ENCODE data around the gene SCYGR8. TPM values are rescaled to one million over a fixed set of nuclear protein-coding genes. Genes with fewer than 3 reads are reported as not detected.

Gene SCYGR8
- total RNA-seq, 1 donor from 2014 or later: not detected

DNA sequence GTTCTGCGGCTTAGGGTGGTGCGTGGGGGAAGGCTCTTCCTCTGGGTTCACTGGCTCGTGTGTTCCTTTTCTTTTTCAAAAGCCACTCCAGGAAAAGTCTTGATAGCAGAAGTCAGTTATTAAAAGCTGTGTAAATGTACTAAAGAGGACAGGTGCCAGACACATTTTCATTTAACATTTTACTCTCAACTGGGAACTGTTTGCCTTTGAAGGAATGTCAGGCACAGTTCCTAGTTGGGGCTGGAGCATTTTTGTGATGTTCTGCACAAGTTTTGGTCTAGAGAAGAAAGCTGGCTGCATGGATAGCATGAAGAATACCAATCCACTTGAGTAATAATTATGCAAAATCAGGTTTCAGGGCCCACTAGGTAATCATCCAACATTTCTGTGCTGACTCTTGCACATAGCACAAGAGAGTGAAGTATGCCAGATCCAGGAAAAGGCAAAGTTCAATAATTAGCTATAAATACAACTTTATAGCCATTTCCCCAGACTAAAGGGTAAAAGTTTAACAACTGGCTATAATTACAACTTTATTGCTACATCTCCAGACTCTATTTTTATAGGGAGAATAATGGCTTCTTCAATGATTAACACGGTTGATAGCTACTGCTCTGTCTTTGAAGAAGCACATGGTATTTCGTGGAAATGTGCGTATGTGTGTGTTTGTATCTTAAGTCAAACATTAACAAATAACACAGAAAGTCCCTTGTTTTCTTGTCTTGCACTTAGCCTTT, 16.2 kb downstream of the SCYGR8 start:
- no peak for DNase-seq (ENCODE audit: low spot score)

GRCh38 chr2:227765788-227766372, 20.2 kb downstream of the SCYGR8 start:
- no peak for DNase-seq (ENCODE audit: low spot score)

DNA sequence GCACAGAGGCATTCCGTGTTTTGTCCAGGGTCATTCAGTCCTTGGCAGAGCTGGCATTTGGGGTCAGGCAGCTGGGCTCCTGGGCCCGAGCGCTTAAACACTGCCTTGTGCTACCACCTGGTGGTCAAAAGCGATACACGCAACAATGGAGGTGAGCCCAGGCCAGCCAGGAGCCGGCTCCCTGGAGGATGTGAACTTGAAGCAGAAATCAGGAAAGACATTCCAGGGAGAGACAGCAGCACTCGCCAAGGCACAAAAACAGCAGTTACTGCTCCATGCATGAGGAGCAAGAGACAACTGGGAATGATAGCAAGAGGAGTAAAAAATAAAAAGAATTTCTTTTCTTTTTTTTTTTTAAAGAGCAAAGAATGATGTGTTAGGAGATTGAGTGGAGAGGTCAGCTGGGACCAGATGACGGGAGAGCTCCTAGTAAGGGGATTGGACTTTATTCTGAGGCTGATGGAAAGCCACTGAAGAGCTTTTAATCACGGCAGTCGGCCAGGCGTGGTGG, 20.7 kb downstream of the SCYGR8 start:
- DNase-seq (ENCODE audit: low spot score): peak; percentile 82

GRCh38 chr2:227767830-227768229, 22.1 kb downstream of the SCYGR8 start:
- no peak for DNase-seq (ENCODE audit: low spot score)

GRCh38 chr2:227772197-227772661, 26.5 kb downstream of the SCYGR8 start:
- DNase-seq (ENCODE audit: low spot score): no peak

- DNase-seq (ENCODE audit: low spot score): no peak
Measured at GRCh38 chr2:227772932-227773331, 27.2 kb downstream of the SCYGR8 start.

DNA sequence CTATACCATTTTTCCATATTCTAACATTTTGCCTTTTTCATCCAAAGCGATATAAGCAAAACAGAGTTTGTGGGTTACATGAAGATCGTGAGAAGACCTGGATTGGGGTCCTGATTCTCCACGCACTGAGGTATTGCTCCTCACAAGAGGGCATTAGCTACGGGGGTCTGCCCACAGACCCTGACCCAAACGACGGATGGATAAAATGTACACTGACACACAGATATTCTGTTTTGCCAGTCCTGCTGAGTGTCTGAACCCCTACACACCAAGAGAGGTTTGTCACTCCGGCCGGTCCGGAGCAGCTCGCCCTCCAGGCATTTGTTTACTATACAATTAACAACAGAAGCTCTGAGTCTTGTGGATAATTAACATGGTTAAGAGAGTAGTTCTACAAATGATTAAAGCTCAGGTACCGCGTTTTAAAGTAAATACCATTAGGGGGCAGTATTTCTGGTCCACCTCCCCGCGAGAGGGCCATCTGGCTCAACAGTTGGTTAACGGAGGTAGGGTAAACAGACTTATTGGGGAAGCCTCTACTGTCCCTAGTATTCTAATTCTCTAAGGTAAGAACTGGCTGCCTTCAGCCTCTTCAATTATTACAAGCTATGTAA, 28.4 kb downstream of the SCYGR8 start:
- DNase-seq (ENCODE audit: low spot score): no peak

DNA sequence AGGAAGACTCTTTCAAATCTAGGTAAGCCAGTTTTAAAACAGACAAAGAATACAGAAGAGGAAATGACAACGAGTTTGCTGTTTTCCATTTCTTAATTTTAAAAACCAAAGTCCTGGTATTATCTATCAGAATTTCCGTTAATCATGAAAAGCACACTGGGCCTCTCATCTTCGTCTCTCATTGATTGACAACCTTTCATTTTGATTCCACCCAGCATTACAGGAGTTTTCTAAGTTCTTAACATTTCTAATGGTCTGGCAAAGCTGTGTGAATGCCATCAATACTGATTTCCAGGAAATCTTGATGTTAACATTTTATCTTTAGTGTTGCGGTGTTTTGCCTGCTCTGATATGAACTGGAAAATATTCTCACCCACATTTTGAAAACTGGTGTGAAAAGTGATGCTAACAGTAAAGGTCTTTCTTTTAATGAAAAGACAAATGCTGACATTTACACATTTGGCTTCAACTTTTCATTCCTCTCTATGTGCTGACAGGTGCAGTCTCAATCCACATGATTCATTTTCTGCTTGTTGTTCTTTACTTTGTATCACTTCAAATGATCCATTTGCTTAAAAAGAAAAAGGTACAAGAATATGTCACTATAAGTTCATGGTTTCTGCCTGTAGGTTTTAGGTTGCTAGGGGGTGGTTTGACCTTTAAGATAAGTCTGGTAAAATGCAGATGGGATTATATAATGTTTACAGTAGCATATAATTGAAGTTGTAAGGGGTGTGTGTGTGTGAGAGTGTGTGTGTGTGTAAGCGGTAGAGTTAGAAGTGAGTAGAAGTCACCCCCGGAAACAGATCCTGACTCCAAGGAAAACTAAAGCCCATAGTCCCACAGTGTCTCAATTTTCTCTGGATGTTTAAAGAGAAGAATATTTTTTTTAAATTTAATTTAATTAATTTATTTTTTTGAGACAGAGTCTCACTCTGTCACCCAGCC, 29.5 kb downstream of the SCYGR8 start:
- no peak for DNase-seq (ENCODE audit: low spot score)

DNA sequence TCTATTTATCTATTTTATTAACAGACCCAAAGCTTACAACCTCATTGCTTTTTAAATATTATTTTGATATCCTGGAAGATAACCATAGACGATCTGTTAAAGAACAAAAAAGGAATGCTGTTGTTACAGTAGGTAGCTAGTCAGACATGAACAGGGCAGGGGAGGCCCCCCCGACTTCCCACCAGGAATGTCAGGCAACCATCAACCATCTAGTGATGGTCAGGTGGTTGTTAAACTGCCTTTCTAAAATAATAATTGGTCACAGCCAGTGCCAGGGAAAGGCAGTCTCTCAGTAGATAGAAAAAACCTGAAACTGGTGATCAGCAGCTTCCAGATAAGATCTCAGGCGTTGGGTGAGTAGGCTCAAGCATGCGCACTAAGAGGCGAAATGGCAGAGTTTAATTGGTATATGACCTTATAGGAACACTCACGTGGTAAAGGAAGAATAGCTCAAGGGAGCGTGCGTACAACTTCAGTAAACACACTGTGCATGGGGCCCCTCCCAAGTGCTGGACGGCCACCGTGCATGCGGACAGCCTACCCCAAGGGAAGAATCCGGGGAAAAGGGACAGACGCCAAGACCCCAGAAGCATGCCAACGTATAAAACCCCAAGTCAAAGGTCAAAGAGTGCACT, 35.4 kb downstream of the SCYGR8 start:
- DNase-seq (ENCODE audit: low spot score): no peak

DNA sequence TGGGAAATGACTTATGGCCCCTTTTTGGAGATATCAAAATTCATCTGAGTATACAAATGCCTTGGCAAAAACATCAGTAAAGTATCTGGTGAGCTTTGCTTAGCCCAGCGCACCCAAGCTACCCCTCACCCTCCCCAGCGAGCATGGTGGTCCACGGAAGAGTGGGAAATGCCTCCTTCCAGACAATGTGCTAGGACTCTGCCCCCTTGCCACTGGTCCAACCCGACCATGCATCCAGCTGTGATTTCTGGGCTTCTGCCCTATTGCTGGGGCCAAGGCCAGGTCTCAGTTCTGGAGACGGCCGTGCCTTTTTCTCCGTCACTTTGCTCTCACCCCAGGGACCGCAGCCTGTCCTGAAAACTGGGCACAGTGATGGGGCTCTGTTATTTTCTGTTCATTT, 36.1 kb downstream of the SCYGR8 start:
- DNase-seq (ENCODE audit: low spot score): no peak

DNA sequence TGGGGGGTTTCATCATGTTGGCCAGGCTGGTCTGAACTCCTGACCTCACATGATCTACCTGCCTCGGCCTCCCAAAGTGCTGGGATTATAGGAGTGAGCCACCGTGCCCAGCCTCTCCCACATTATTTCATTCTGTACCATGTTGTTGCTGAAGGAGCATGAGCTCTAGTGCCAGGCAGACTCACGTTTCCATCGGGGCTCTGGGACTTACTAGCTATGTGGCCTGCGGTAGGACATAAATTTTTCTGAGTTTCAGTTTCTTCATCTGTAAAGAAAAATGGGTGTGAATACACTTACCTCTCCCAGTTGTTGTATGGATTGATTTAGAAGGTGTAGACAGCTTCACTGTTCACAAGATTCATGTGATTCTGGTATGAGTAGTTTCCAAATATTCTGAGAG, 37.1 kb downstream of the SCYGR8 start:
- no peak for DNase-seq (ENCODE audit: low spot score)

GRCh38 chr2:227783404-227784138, 37.9 kb downstream of the SCYGR8 start:
- no peak for DNase-seq (ENCODE audit: low spot score)

DNA sequence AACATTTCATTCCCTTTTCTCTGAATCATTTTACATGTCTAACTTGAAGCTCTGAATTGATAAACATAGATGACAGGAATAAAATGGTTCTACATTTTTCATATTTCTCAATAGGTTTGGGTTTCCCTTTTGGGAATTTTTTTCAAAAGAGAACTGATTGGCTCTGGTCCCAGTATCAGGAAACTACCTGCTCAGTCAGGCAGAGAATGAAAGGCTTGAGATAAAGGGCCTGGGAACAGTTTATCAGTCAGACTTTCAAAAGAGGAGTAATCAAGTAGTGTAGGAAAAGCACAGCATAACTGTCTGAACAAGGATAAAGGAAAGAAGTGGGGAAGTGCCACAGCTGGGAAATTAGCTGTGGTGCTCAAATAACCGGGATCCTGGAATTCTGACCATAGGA, 39.6 kb downstream of the SCYGR8 start:
- DNase-seq (ENCODE audit: low spot score): no peak

GRCh38 chr2:227788561-227789018, 42.9 kb downstream of the SCYGR8 start:
- DNase-seq (ENCODE audit: low spot score): no peak

DNA sequence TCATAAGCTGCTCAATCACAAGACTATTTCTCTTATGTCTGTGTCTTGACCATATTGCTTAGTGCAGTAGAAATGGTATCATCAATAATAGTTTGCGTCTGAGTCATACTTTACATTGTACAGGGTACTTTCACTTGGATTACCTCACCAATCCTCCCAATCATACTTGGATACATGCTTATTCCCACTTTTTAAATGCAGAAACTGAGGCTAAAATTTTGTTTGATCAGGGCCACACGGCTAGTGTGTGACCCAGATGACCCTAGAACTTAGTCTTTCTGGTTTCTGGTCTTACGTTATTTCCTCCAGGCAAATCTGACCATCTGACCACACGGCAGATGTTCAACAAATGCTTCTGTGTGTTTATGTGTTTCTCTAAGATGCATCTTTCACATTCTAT, 44.1 kb downstream of the SCYGR8 start:
- DNase-seq (ENCODE audit: low spot score): no peak

DNA sequence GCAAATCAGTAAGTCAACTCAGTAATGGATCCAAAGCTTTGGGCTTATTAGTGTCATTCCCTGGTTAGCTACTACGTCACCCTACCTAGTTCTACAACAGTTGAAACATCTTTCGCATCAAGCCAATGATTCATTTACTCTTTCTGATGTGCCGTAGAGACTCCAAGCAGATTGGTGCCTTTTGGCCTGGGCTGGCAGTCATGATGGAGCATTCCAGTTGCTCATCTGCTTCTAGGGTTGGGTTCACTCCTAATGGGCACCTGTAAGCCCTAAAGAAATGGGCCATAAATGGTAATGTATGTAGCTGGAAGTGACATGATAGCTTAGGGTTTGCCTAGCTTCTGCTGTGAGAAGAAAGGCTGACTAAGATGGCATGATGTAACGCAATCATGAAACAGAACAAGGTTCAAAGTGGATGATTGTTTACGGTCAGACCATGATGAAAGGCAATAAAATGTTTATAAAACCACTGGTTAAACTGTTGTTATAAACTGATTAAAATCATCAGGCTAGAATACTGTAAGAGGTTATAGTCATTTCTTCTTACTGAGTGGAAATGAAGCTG, 47.5 kb downstream of the SCYGR8 start:
- DNase-seq (ENCODE audit: low spot score): no peak
